ENCODE results near the gene FXYD6.

FXYD6 gene

DNA sequence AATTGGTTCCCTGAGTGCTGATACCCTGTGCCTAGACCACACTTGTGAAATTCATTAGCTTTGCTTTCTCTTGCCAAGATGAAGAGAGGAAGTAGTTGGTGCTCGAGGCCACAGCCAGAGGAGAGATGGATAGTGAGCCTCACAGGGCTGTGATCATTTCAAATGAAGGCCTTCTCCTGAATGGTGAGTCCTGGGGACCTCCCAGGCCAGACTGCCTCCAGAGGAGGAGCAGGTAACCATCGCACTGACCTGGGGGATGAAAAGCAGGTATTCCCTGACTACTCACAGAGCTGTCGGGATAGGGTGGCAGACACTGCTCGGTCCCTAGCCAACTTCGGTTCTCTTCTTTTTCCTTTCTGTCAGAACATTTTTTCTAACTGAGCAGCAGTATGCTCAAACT is 4.8 kb upstream of the FXYD6 start:
- H3K9me3 Mint-ChIP-seq: no peaks in the 10 kb centered on the region
- peaks cover 1% of the 10 kb centered on the region for H3K4me1 Mint-ChIP-seq

GRCh38 chr11:117879516-117880480 is 3.3 kb upstream of the FXYD6 start:
- H3K4me1 Mint-ChIP-seq: peaks cover 11% of the 10 kb centered on the region
- no peaks in the 10 kb centered on the region for H3K9me3 Mint-ChIP-seq
- peaks cover 26% of the 10 kb centered on the region for H3K27me3 Mint-ChIP-seq

More for the DNA sequence above, 4.8 kb upstream of the FXYD6 start:
- no peak overlapping the region for H3K27ac Mint-ChIP-seq
- H3K4me3 Mint-ChIP-seq: no peak overlapping the region
- H3K36me3 Mint-ChIP-seq: peaks cover 2% of the 10 kb centered on the region
- peaks cover 17% of the 10 kb centered on the region for H3K27me3 Mint-ChIP-seq

GRCh38 chr11:117878939-117879475 is 2.5 kb upstream of the FXYD6 start:
- H3K36me3 Mint-ChIP-seq: peaks cover 2% of the 10 kb centered on the region
- H3K4me3 Mint-ChIP-seq: no peak overlapping the region
- no peaks in the 10 kb centered on the region for H3K9me3 Mint-ChIP-seq
- peaks cover 28% of the 10 kb centered on the region for H3K27me3 Mint-ChIP-seq
- no peak overlapping the region for H3K27ac Mint-ChIP-seq
- peaks cover 13% of the 10 kb centered on the region for H3K4me1 Mint-ChIP-seq

More at GRCh38 chr11:117879516-117880480, 3.3 kb upstream of the FXYD6 start:
- Mint-ChIP-seq H3K36me3 (peaks cover 2% of the 10 kb centered on the region), H3K27ac (no peak overlapping the region), H3K4me3 (no peak overlapping the region)

DNA sequence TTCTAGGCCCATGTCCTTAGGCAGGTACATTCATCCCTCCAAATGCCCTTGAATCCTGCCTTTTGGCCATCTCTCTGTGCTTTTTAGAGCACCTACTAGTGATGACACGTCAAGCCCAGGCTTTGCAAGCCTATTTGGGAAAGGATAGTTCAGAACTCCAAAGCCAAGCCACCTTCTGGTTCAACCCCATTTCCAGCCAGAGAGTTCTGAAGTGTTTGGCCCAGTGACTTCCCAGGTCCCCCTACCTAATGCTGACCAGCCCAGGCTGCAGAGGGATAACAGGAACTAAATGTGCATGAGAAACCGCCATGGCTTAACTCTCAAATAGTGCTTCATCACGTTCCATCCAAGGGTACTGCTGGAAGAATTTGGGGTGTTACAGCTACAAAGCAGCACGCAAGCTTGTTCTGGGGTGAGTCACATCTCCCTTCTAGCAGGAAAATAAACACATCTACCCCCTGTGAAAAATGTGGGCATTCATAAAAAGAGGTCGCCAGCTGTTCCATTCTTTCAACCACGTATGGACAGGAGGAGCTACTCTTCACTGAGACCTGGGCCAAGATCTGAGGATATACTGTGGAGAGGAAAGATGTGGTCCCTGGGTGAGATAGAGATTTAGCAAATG is 2.0 kb upstream of the FXYD6 start:
- Mint-ChIP-seq H3K4me3 (no peak overlapping the region), H3K36me3 (peaks cover 2% of the 10 kb centered on the region), H3K27ac (no peak overlapping the region), H3K4me1 (peaks cover 19% of the 10 kb centered on the region), H3K9me3 (no peaks in the 10 kb centered on the region), H3K27me3 (peaks cover 30% of the 10 kb centered on the region)

- H3K4me1 Mint-ChIP-seq: peaks cover 24% of the 10 kb centered on the region
- H3K27ac Mint-ChIP-seq: no peak overlapping the region
- H3K36me3 Mint-ChIP-seq: peaks cover 2% of the 10 kb centered on the region
- no peaks in the 10 kb centered on the region for H3K9me3 Mint-ChIP-seq
- peak overlapping the region; percentile 72 for H3K4me3 Mint-ChIP-seq
- H3K27me3 Mint-ChIP-seq: peaks cover 32% of the 10 kb centered on the region
Measured at GRCh38 chr11:117877120-117877784, 794 bp upstream of the FXYD6 start.

DNA sequence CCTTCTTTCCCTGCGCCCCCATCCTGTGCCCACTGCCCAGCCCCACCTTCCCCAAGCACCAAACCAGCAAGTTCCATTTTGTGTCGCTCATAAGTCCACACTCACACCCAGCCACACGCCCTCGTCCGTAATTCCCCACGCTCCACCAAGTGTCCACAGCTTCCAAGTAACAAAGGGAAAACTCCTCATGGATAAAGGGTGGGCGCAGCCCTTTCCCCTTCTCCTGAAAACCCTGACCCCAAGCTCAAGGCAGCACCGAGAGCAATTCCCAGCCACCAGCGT is 458 bp downstream of the FXYD6 start:
- peaks cover 24% of the 10 kb centered on the region for H3K4me1 Mint-ChIP-seq
- H3K36me3 Mint-ChIP-seq: peaks cover 2% of the 10 kb centered on the region
- peaks cover 32% of the 10 kb centered on the region for H3K27me3 Mint-ChIP-seq
- no peaks in the 10 kb centered on the region for H3K9me3 Mint-ChIP-seq
- H3K4me3 Mint-ChIP-seq: peak overlapping the region; percentile 45
- H3K27ac Mint-ChIP-seq: no peak overlapping the region

DNA sequence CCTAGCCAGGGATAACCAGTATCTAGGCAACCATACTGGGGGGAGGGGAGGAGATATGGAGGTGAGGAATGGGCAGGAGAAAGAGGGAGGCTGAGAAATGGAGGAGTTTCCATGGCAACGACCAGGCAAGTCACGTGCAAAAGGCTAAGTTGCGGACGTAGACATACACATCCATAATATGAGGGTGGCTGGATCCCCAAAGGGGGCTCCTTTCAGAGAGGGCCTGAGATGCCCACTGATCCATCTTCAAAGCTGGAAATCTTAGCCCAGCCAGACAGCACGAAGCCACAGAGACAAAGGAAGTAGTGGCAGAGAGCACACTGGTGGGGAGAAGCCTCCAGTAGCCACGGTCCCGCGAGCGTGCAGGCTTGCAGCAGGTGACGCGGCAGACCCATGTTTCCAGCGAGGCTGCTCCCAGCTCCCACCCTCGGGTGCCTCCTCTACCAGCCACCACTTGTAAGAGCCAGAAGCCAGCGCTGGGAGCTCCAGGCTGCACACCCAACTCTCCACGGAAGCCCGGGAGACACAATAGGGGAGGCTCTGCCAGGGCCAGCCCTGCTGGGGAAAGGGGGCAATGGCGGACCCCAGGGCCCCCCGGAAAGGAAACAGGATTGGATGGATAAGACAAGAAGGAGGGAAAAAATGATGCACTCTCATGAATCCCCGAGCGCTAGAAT is 938 bp downstream of the FXYD6 start:
- Mint-ChIP-seq H3K27me3 (peaks cover 32% of the 10 kb centered on the region), H3K27ac (no peak overlapping the region), H3K4me3 (peak overlapping the region; percentile 45), H3K4me1 (peaks cover 24% of the 10 kb centered on the region), H3K9me3 (no peaks in the 10 kb centered on the region), H3K36me3 (peaks cover 2% of the 10 kb centered on the region)

GRCh38 chr11:117874910-117875381 is 1.5 kb downstream of the FXYD6 start:
- Mint-ChIP-seq H3K36me3 (peaks cover 2% of the 10 kb centered on the region), H3K4me3 (peak overlapping the region; percentile 45), H3K4me1 (peaks cover 24% of the 10 kb centered on the region), H3K27ac (peak overlapping the region; percentile 0), H3K9me3 (no peaks in the 10 kb centered on the region), H3K27me3 (peaks cover 32% of the 10 kb centered on the region)

- Mint-ChIP-seq H3K27ac (no peak overlapping the region), H3K4me1 (peaks cover 24% of the 10 kb centered on the region), H3K9me3 (no peaks in the 10 kb centered on the region), H3K36me3 (peaks cover 2% of the 10 kb centered on the region), H3K4me3 (no peak overlapping the region), H3K27me3 (peaks cover 29% of the 10 kb centered on the region)
Measured at GRCh38 chr11:117874253-117874909, 2.1 kb downstream of the FXYD6 start.

DNA sequence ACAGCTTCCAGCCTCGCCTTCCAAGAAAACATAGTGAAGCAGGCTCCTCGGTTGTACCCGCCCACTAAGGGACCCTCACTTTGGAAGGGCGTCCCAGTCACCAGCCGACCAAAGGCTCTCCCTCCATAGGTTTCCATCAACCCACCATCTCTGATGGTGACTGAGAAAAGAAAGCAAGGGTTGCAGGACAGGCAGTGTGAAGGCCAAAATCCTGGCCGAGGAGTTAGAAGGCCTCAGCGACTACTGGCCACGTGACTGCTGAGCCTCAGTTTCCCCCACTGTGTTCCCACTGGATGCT is 2.7 kb downstream of the FXYD6 start:
- Mint-ChIP-seq H3K9me3 (no peaks in the 10 kb centered on the region), H3K4me3 (no peak overlapping the region), H3K4me1 (peaks cover 24% of the 10 kb centered on the region), H3K27me3 (peaks cover 28% of the 10 kb centered on the region), H3K27ac (no peak overlapping the region), H3K36me3 (peaks cover 2% of the 10 kb centered on the region)

- H3K9me3 Mint-ChIP-seq: no peaks in the 10 kb centered on the region
- H3K27me3 Mint-ChIP-seq: peaks cover 25% of the 10 kb centered on the region
- H3K27ac Mint-ChIP-seq: no peak overlapping the region
- no peak overlapping the region for H3K4me3 Mint-ChIP-seq
- no peaks in the 10 kb centered on the region for H3K36me3 Mint-ChIP-seq
- peaks cover 24% of the 10 kb centered on the region for H3K4me1 Mint-ChIP-seq
Measured at GRCh38 chr11:117872975-117873827, 3.3 kb downstream of the FXYD6 start.

DNA sequence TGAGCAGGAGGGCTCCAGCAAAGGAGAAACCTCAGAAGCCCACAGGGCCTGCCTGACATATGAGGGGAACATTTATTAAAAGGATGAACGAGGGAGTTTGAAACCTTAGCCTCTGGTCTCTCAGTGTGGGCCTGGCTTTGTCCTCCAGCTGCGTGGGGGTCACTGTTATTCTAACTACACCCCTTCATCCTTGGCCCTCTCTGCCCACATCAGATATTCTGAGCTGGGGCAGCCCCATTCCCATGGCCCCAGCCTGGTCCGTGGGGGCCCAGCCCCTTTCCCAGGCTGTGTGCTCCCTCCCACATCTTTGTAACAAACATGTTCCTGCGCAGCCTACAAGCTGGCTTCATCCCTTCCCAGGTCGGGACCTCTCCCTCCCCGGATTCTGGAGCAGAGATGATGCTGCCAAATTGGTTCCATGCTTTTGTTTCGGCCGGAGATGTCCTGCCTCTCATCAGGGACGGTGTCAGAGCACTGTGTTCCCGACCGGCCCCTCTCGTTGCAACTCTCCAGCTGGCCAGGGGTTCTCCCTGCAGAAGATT is 4.0 kb downstream of the FXYD6 start:
- Mint-ChIP-seq H3K4me1 (peaks cover 24% of the 10 kb centered on the region), H3K4me3 (no peak overlapping the region), H3K27ac (no peak overlapping the region), H3K9me3 (no peaks in the 10 kb centered on the region), H3K36me3 (no peaks in the 10 kb centered on the region), H3K27me3 (peaks cover 23% of the 10 kb centered on the region)

DNA sequence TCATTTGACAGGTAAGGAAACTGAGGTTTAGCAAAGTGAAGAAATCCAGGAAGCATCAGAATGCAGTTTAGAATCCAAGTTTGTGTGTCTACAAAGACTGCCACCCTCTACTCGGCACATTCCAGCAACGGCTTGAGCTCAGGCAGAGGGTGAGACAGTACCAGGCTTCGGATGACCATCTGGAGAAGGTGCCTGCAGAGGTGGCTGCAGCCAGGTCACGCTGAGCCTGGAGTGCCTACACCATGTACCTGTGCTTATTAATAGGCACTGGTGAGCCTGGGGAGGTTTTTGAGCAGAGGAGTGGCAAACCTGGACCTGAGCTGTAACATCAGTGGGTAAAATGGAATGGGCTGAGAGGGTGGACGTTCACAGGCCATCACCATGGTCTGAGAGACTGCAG is 4.7 kb downstream of the FXYD6 start:
- Mint-ChIP-seq H3K36me3 (no peaks in the 10 kb centered on the region), H3K27ac (no peak overlapping the region), H3K27me3 (peaks cover 17% of the 10 kb centered on the region), H3K9me3 (no peaks in the 10 kb centered on the region), H3K4me1 (peaks cover 24% of the 10 kb centered on the region), H3K4me3 (no peak overlapping the region)

DNA sequence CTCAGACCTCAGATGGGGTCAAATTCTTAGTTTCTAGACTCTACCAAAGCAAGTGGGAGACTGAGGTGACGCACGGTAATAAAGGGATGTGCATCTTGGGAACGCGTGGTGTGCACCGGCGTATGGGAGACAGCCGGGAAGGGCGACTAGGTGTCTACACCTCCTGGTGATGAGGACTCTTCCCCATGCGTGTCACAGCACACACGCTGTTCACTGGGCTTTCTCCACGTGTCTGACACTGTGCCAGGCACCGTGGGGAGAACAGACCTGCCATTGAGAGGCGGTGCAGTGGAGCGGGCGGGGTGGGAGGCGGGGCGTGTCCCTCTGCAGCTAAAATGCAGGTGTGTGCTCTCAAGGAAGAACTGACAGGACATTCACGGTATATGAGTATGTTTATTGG is 5.3 kb downstream of the FXYD6 start:
- no peaks in the 10 kb centered on the region for H3K9me3 Mint-ChIP-seq
- no peak overlapping the region for H3K27ac Mint-ChIP-seq
- no peaks in the 10 kb centered on the region for H3K36me3 Mint-ChIP-seq
- H3K27me3 Mint-ChIP-seq: peaks cover 15% of the 10 kb centered on the region
- peaks cover 23% of the 10 kb centered on the region for H3K4me1 Mint-ChIP-seq
- no peak overlapping the region for H3K4me3 Mint-ChIP-seq

Data from activated naive CD4-positive, alpha-beta T cell treated with anti-CD3 and anti-CD28 coated beads, Interleukin-2, amount 50 U/mL, for 24 hours (primary cell).